Neural progenitor cell (in vitro differentiated cells): ENCODE data around the gene CREB3. TPM values are rescaled to one million over a fixed set of nuclear protein-coding genes. Genes with fewer than 3 reads are reported as not detected.

Experiments used
- DNase-seq: peaks from one replicate; pipeline ENCODE4 v3.0.0-alpha.2; 2016; ENCODE audit warnings: low spot score
- H2AFZ ChIP-seq: fragments of 200-600 bp; sonication (generic); replicated peaks from 2 replicates; pipeline ENCODE4 v1.6.1; 2016; ENCODE audit warnings: antibody characterized with exemption
- H3F3A ChIP-seq: fragments of 200-600 bp; sonication (generic); 2 replicates; pipeline ENCODE4 v1.6.1; 2016; ENCODE audit warnings: antibody characterized with exemption, low read depth
- H3K27ac ChIP-seq: fragments of 200-600 bp; sonication (generic); 2 replicates; pipeline ENCODE4 v1.5.1; 2016; ENCODE audit warnings: mild to moderate bottlenecking
- H3K27me3 ChIP-seq: fragments of 200-600 bp; sonication (generic); 2 replicates; pipeline ENCODE4 v1.6.1; 2016; ENCODE audit warnings: mild to moderate bottlenecking, moderate library complexity
- H3K36me3 ChIP-seq: fragments of 200-600 bp; sonication (generic); 2 replicates; pipeline ENCODE4 v1.5.1; 2016
- H3K4me1 ChIP-seq: fragments of 200-600 bp; sonication (generic); 2 replicates; pipeline ENCODE4 v1.6.1; 2016; ENCODE audit warnings: mixed run types
- H3K4me2 ChIP-seq: fragments of 200-600 bp; sonication (generic); 2 replicates; pipeline ENCODE4 v1.6.1; 2016
- H3K4me3 ChIP-seq: fragments of 200-600 bp; sonication (generic); 2 replicates; pipeline ENCODE4 v1.5.1; 2016
- H3K79me2 ChIP-seq: fragments of 200-600 bp; sonication (generic); 2 replicates; pipeline ENCODE4 v1.6.1; 2016; ENCODE audit warnings: low read depth
- H3K9ac ChIP-seq: fragments of 200-600 bp; sonication (generic); 2 replicates; pipeline ENCODE4 v1.6.1; 2016
- H3K9me3 ChIP-seq: fragments of 200-600 bp; sonication (generic); 2 replicates; pipeline ENCODE4 v1.5.1; 2016; ENCODE audit warnings: low read depth
- H4K20me1 ChIP-seq: fragments of 200-600 bp; sonication (generic); 2 replicates; pipeline ENCODE4 v1.6.1; 2016; ENCODE audit warnings: low read depth
- H3K27ac Mint-ChIP-seq: 3 replicates; pipeline ENCODE4 v1.8.0; 2021; ENCODE audit warnings: mixed read lengths
- H3K27me3 Mint-ChIP-seq: 2 replicates; pipeline ENCODE4 v1.8.0; 2022; ENCODE audit warnings: low read depth, mild to moderate bottlenecking, inconsistent platforms, moderate library complexity, mixed read lengths; ENCODE audit not compliant: insufficient read depth
- H3K36me3 Mint-ChIP-seq: 3 replicates; pipeline ENCODE4 v1.8.0; 2021; ENCODE audit warnings: mixed read lengths
- H3K4me1 Mint-ChIP-seq: 3 replicates; pipeline ENCODE4 v1.8.0; 2021; ENCODE audit warnings: mixed read lengths
- H3K4me3 Mint-ChIP-seq: 3 replicates; pipeline ENCODE4 v1.8.0; 2021; ENCODE audit warnings: mild to moderate bottlenecking, moderate library complexity, mixed read lengths
- H3K9me3 Mint-ChIP-seq: 3 replicates; pipeline ENCODE4 v1.8.0; 2020; ENCODE audit warnings: mixed read lengths
- CTCF ChIP-seq: fragments of 200-600 bp; sonication (generic); IDR thresholded peaks from 2 replicates; pipeline ENCODE4 v1.5.1; 2017; ENCODE audit warnings: antibody characterized with exemption, mild to moderate bottlenecking
- EZH2 ChIP-seq: fragments of 200-600 bp; sonication (generic); IDR thresholded peaks from 2 replicates; pipeline ENCODE4 v1.6.1; 2017; ENCODE audit warnings: antibody characterized with exemption, mild to moderate bottlenecking, moderate library complexity
- EZH2phosphoT487 ChIP-seq: fragments of 200-600 bp; sonication (generic); IDR thresholded peaks from 2 replicates; pipeline ENCODE4 v1.6.1; 2017; ENCODE audit warnings: antibody characterized with exemption
- total RNA-seq: library from RNA; depleted of rRNA; stranded (reverse); fragments of >200 nt; gene quantifications from 2 replicates; pipeline ENCODE4 v1.2.3, GENCODE V29; 2015; ENCODE audit warnings: low replicate concordance

The CREB3 gene
- total RNA-seq, 1 donor from 2014 or later, result 27.9 TPM

- no peaks in the 10 kb centered on the region for H3K27me3 Mint-ChIP-seq
- no peak for DNase-seq
- no peak overlapping the region for H3K9ac ChIP-seq
- no peak overlapping the region for H3K27ac ChIP-seq
- no peak overlapping the region for H3K27ac Mint-ChIP-seq
- no peak overlapping the region for H3K4me3 ChIP-seq
- peaks cover 30% of the 10 kb centered on the region for H3K79me2 ChIP-seq
- no peak overlapping the region for H3K4me3 Mint-ChIP-seq
- H4K20me1 ChIP-seq, result peaks cover 2% of the 10 kb centered on the region
- peaks cover 16% of the 10 kb centered on the region for H3K4me1 Mint-ChIP-seq
- H3F3A ChIP-seq, result peaks cover 38% of the 10 kb centered on the region
- H3K27me3 ChIP-seq, result no peaks in the 10 kb centered on the region
- no peak overlapping the region for H3K4me2 ChIP-seq
- no peaks in the 10 kb centered on the region for H3K36me3 ChIP-seq
- peaks cover 34% of the 10 kb centered on the region for H3K36me3 Mint-ChIP-seq
- H3K9me3 Mint-ChIP-seq, result no peaks in the 10 kb centered on the region
- peaks cover 15% of the 10 kb centered on the region for H3K4me1 ChIP-seq
- TF ChIP-seq EZH2 (no peak), EZH2phosphoT487 (no peak)
- H3K9me3 ChIP-seq, result no peaks in the 10 kb centered on the region
- no peak overlapping the region for H2AFZ ChIP-seq
Measured at GRCh38 chr9:35753466-35753865, 21.0 kb downstream of the CREB3 start.

GRCh38 chr9:35754264-35754663 is 21.8 kb downstream of the CREB3 start, which contains the start of gene MSMP:
MSMP (minus strand) TSS chr9:35754276; CDS start chr9:35754129, 147 bp downstream.
- Histone ChIP-seq H3K27ac (no peak within 1 kb of the TSS), H3K79me2 (peaks cover 32% of the 10 kb centered on the region), H3K36me3 (no peaks in the 10 kb centered on the region), H3K27me3 (no peaks in the 10 kb centered on the region), H3K4me2 (no peak within 1 kb of the TSS), H2AFZ (no peak within 1 kb of the TSS), H3K4me1 (peaks cover 18% of the 10 kb centered on the region), H3K9ac (no peak within 1 kb of the TSS), H3K4me3 (no peak within 1 kb of the TSS), H3F3A (peaks cover 36% of the 10 kb centered on the region), H3K9me3 (no peaks in the 10 kb centered on the region), H4K20me1 (no peaks in the 10 kb centered on the region)
- TF ChIP-seq EZH2 (no peak), EZH2phosphoT487 (no peak), CTCF (no peak)
- DNase-seq, result no peak
- Mint-ChIP-seq H3K27ac (no peak within 1 kb of the TSS), H3K36me3 (peaks cover 34% of the 10 kb centered on the region), H3K4me3 (no peak within 1 kb of the TSS), H3K27me3 (no peaks in the 10 kb centered on the region), H3K9me3 (no peaks in the 10 kb centered on the region), H3K4me1 (peaks cover 19% of the 10 kb centered on the region)

GRCh38 chr9:35755071-35755470 is 22.6 kb downstream of the CREB3 start:
- H3K4me2 ChIP-seq, result no peak overlapping the region
- Mint-ChIP-seq H3K4me3 (no peak overlapping the region), H3K36me3 (peaks cover 34% of the 10 kb centered on the region), H3K9me3 (no peaks in the 10 kb centered on the region), H3K27ac (no peak overlapping the region), H3K4me1 (peaks cover 20% of the 10 kb centered on the region), H3K27me3 (no peaks in the 10 kb centered on the region)
- H3K4me1 ChIP-seq, result peaks cover 19% of the 10 kb centered on the region
- no peak overlapping the region for H2AFZ ChIP-seq
- H3K9ac ChIP-seq, result no peak overlapping the region
- no peaks in the 10 kb centered on the region for H3K27me3 ChIP-seq
- no peak overlapping the region for H3K4me3 ChIP-seq
- DNase-seq, result no peak
- H3K27ac ChIP-seq, result no peak overlapping the region
- H3K9me3 ChIP-seq, result no peaks in the 10 kb centered on the region
- H3K36me3 ChIP-seq, result no peaks in the 10 kb centered on the region
- no peaks in the 10 kb centered on the region for H4K20me1 ChIP-seq
- TF ChIP-seq EZH2phosphoT487 (no peak), EZH2 (no peak), CTCF (no peak)
- H3K79me2 ChIP-seq, result peaks cover 32% of the 10 kb centered on the region
- peaks cover 28% of the 10 kb centered on the region for H3F3A ChIP-seq

- no peaks in the 10 kb centered on the region for H3K9me3 ChIP-seq
- peak overlapping the region; percentile 94 for H3K4me2 ChIP-seq
- H3K4me1 ChIP-seq, result peaks cover 19% of the 10 kb centered on the region
- peak; percentile 85 for DNase-seq
- H3K9me3 Mint-ChIP-seq, result no peaks in the 10 kb centered on the region
- peaks cover 42% of the 10 kb centered on the region for H3K79me2 ChIP-seq
- peak overlapping the region; percentile 41 for H3K9ac ChIP-seq
- no peaks in the 10 kb centered on the region for H3K27me3 Mint-ChIP-seq
- H3F3A ChIP-seq, result peaks cover 28% of the 10 kb centered on the region
- peaks cover 30% of the 10 kb centered on the region for H3K36me3 Mint-ChIP-seq
- H3K4me3 Mint-ChIP-seq, result peak overlapping the region; percentile 93
- H2AFZ ChIP-seq, result peak overlapping the region; percentile 64
- peak; percentile 73 for TF ChIP-seq CTCF
- TF ChIP-seq EZH2phosphoT487, result no peak
- H3K4me3 ChIP-seq, result peak overlapping the region; percentile 68
- peak overlapping the region; percentile 83 for H3K27ac ChIP-seq
- H4K20me1 ChIP-seq, result no peaks in the 10 kb centered on the region
- H3K27me3 ChIP-seq, result no peaks in the 10 kb centered on the region
- H3K36me3 ChIP-seq, result no peaks in the 10 kb centered on the region
- H3K4me1 Mint-ChIP-seq, result peaks cover 27% of the 10 kb centered on the region
- H3K27ac Mint-ChIP-seq, result peak overlapping the region; percentile 51
Measured at GRCh38 chr9:35756275-35757225, 24.1 kb downstream of the CREB3 start.
